Measurements from ENCODE around the gene ATM. TPM values are rescaled to one million over a fixed set of nuclear protein-coding genes. Genes with fewer than 3 reads are reported as not detected.

ATM gene
- total and polyA plus RNA-seq, 10 of the 15 experiments (the other 5 are each of a cell fraction or from before 2014, with no cell fraction given): 10.0 to 91.5 (median 40.2) TPM

DNA sequence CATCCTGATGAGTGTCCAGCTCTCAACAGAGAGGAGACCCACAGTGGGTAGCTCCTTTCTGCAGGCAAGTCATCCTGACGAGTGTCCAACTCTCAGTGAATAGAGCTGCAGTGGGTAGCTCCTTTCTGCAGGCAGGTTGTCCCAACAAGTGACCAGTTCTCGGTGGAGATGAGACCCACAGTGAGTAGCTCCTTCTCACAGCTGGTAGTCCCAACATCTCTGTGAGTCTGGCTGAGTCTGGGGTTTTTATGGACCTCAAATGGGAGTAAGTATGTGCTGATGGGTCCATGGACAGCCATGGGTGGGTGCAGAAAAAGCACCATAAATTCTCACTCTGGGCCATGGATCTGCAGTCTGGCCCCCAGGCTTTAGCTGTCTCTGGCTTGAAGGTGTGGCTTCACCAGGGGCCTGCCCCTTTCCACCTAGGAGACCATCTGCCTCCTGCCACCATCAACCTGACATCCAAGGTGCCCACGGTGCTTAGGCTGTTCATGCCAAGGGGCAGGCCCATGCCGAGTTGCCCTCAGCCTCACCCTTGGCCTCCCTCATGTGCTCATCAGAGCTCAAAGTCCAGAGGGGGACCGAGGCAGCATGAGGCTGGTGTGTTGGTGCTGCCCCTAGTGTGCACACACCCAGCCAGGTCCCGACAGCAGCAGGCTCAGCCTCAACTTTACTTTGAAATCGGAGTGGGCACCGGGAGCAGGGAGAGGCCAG lies 15.7 kb upstream of the ATM start:
- no peak overlapping the region for H3K27ac ChIP-seq (ENCODE audit: control insufficient read depth, insufficient read depth)
- SMC1A ChIA-PET (ENCODE audit: uncharacterized antibody, unreplicated experiment): interaction anchor here (0.6 to 1.0 kb wide), 3 partner anchors 13 to 186 kb away, joined by 3 read pairs; no protein-coding TSS in a partner anchor
- no peak overlapping the region for H3K4me2 ChIP-seq (ENCODE audit: control insufficient read depth, insufficient read depth)
- no peaks in the 10 kb centered on the region for H3K27me3 ChIP-seq (replicated peaks in 1 of 2; ENCODE audit: control insufficient read depth in 2 of 2, insufficient read depth in 2 of 2, low read length in 1 of 2)
- 90% methylated on average over 8 of the region's 8 CpGs for WGBS (ENCODE audit: insufficient coverage, insufficient replicate concordance, low lambda C conversion rate, missing lambda C conversion rate)
- in situ Hi-C loops (cut with MboI) (no loop called here), intact Hi-C loops (cut with micrococcal nuclease; ENCODE audit: unreplicated experiment) (no loop called here)
- H3K9ac ChIP-seq (ENCODE audit: control insufficient read depth, insufficient read depth, low read length): no peak overlapping the region
- POLR2A ChIA-PET: no interaction called here
- peaks cover 47% of the 10 kb centered on the region for H3K79me2 ChIP-seq (ENCODE audit: control insufficient read depth, insufficient read depth, low read length)
- CTCF ChIA-PET: no interaction called here
- no peak overlapping the region for H2AFZ ChIP-seq (ENCODE audit: control insufficient read depth, low read depth, low read length)
- H4K20me1 ChIP-seq (ENCODE audit: control insufficient read depth, insufficient read depth): no peaks in the 10 kb centered on the region
- DNase-seq (ENCODE audit: low read depth, low spot score) (no peak), ATAC-seq (no peak; the same call in 2 of the 3 replicates), FAIRE-seq (no peak)
- RAD21 ChIA-PET (ENCODE audit: unreplicated experiment): no interaction called here
- no TSS peak for BruUV-seq (replicated peaks)
- TF ChIP-seq POLR2A (IDR thresholded peaks at IDR 0.05; ENCODE audit: low read depth, low read length) (peak; percentile 56; the same call in 1 of the 2 replicates), CBX5 (IDR thresholded peaks at IDR 0.05; ENCODE audit: low read depth) (peak; percentile 89; the same call in 1 of the 2 replicates), NFXL1 (IDR thresholded peaks at IDR 0.05; ENCODE audit: borderline replicate concordance) (no peak)
- no peak overlapping the region for H3K4me3 ChIP-seq
- peaks cover 56% of the 10 kb centered on the region for H3K9me3 ChIP-seq (replicated peaks; ENCODE audit: control insufficient read depth, insufficient read depth, low read length)
- no peaks in the 10 kb centered on the region for H3K4me1 ChIP-seq (ENCODE audit: control insufficient read depth, insufficient read depth, low read length)
- H3K36me3 ChIP-seq (ENCODE audit: control insufficient read depth in 2 of 2, insufficient read depth in 2 of 2, low read length in 1 of 2): peaks cover 31 to 58% of the 10 kb centered on the region in 2 experiments

DNA sequence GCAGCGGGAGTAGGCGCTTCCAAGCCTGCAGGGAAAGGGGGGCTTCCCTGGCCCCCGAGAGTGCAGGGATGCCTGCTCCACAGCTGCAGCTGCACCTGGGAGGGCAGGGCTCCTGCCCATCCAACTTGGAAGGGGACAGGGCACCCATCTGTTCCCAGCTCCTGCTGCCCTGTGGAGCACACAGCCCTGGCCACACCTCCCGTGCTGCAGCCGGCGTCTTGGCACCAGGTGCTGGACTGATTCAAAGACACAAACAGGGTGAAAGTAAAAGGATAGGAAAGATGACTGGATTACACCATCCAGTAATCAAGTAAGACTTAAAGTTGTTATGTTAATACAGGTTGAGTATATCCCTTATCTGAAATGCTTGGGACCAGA lies 15.2 kb upstream of the ATM start:
- H3K36me3 ChIP-seq (ENCODE audit: control insufficient read depth in 2 of 2, insufficient read depth in 2 of 2, low read length in 1 of 2): peaks cover 31 to 58% of the 10 kb centered on the region in 2 experiments
- ATAC-seq: no peak
- BruUV-seq (replicated peaks): no TSS peak
- H3K9ac ChIP-seq (ENCODE audit: control insufficient read depth, insufficient read depth, low read length): no peak overlapping the region
- H2AFZ ChIP-seq (ENCODE audit: control insufficient read depth, low read depth, low read length): no peak overlapping the region
- 100% methylated on average over 6 of the region's 6 CpGs for WGBS (ENCODE audit: insufficient coverage, insufficient replicate concordance, low lambda C conversion rate, missing lambda C conversion rate)
- ChIA-PET SMC1A (ENCODE audit: uncharacterized antibody, unreplicated experiment) (no interaction called here), RAD21 (ENCODE audit: unreplicated experiment) (no interaction called here), CTCF (interaction anchor here (1.5 kb wide), 1 partner anchor 13 kb away, joined by 4 read pairs; no protein-coding TSS in a partner anchor), POLR2A (interaction anchor here (1.0 kb wide), 1 partner anchor 11 kb away, joined by 3 read pairs; no protein-coding TSS in a partner anchor)
- H3K4me3 ChIP-seq: no peak overlapping the region
- H3K27me3 ChIP-seq (replicated peaks in 1 of 2; ENCODE audit: control insufficient read depth in 2 of 2, insufficient read depth in 2 of 2, low read length in 1 of 2): no peaks in the 10 kb centered on the region
- no peak for FAIRE-seq
- H3K9me3 ChIP-seq (replicated peaks; ENCODE audit: control insufficient read depth, insufficient read depth, low read length): peaks cover 54% of the 10 kb centered on the region
- in situ Hi-C loops (cut with MboI) (no loop called here), intact Hi-C loops (cut with micrococcal nuclease; ENCODE audit: unreplicated experiment) (no loop called here)
- DNase-seq (ENCODE audit: low read depth, low spot score): no peak
- H3K4me2 ChIP-seq (ENCODE audit: control insufficient read depth, insufficient read depth): no peak overlapping the region
- no peaks in the 10 kb centered on the region for H4K20me1 ChIP-seq (ENCODE audit: control insufficient read depth, insufficient read depth)
- H3K27ac ChIP-seq (ENCODE audit: control insufficient read depth, insufficient read depth): no peak overlapping the region
- peaks cover 45% of the 10 kb centered on the region for H3K79me2 ChIP-seq (ENCODE audit: control insufficient read depth, insufficient read depth, low read length)
- no peaks in the 10 kb centered on the region for H3K4me1 ChIP-seq (ENCODE audit: control insufficient read depth, insufficient read depth, low read length)
- TF ChIP-seq, protein P1, sequence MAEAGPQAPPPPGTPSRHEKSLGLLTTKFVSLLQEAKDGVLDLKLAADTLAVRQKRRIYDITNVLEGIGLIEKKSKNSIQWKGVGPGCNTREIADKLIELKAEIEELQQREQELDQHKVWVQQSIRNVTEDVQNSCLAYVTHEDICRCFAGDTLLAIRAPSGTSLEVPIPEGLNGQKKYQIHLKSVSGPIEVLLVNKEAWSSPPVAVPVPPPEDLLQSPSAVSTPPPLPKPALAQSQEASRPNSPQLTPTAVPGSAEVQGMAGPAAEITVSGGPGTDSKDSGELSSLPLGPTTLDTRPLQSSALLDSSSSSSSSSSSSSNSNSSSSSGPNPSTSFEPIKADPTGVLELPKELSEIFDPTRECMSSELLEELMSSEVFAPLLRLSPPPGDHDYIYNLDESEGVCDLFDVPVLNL (IDR thresholded peaks at IDR 0.05; ENCODE audit: low read depth, low read length): no peak
- TF ChIP-seq, protein P2, sequence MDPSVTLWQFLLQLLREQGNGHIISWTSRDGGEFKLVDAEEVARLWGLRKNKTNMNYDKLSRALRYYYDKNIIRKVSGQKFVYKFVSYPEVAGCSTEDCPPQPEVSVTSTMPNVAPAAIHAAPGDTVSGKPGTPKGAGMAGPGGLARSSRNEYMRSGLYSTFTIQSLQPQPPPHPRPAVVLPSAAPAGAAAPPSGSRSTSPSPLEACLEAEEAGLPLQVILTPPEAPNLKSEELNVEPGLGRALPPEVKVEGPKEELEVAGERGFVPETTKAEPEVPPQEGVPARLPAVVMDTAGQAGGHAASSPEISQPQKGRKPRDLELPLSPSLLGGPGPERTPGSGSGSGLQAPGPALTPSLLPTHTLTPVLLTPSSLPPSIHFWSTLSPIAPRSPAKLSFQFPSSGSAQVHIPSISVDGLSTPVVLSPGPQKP (IDR thresholded peaks at IDR 0.05; ENCODE audit: low read depth, low read length): no peak
- TF ChIP-seq WRNIP1 (IDR thresholded peaks at IDR 0.05; ENCODE audit: borderline replicate concordance, low read depth, low read length) (no peak), ZZZ3 (IDR thresholded peaks at IDR 0.05; ENCODE audit: control insufficient read depth, insufficient read length, low read depth) (no peak), BHLHE40 (IDR thresholded peaks at IDR 0.05; ENCODE audit: borderline replicate concordance in 1 of 2, low read depth in 2 of 2, low read length in 1 of 2) (no peak), BACH1 (IDR thresholded peaks at IDR 0.05; ENCODE audit: borderline replicate concordance) (no peak), STAT3 (IDR thresholded peaks at IDR 0.05; ENCODE audit: low read depth, low read length) (no peak), NFYB (IDR thresholded peaks at IDR 0.05; ENCODE audit: insufficient read depth, low read depth, low read length) (no peak), SRF (IDR thresholded peaks at IDR 0.05; ENCODE audit: low read depth in 2 of 2, low read length in 2 of 2) (no peak), EZH2 (IDR thresholded peaks at IDR 0.05; ENCODE audit: borderline replicate concordance, control insufficient read depth, low read depth, low read length) (no peak), ZNF24 (IDR thresholded peaks at IDR 0.05) (no peak), KAT2A (conservative IDR thresholded peaks at IDR 0.05; ENCODE audit: control insufficient read depth, low read depth, low read length) (no peak), FOXK2 (IDR thresholded peaks at IDR 0.05) (no peak), HDGF (IDR thresholded peaks at IDR 0.05) (no peak)

Measured in GM12878 (cell line).